Spleen (tissue), 7 donors: ENCODE results near the gene ROBO1.

ENCODE experiments used
- POLR2A ChIP-seq, 3 donors: fragments of 450-650 bp; IDR thresholded peaks; one replicate each; pipeline ENCODE4 v1.5.1; 2017; ENCODE audit warnings: antibody characterized with exemption in 3 of 3, mild to moderate bottlenecking in 1 of 3
- POLR2AphosphoS5 ChIP-seq, 3 donors: sonication (generic); formaldehyde crosslinking; IDR thresholded peaks; one replicate each; pipeline ENCODE4 v1.5.1; 2017; ENCODE audit warnings: antibody characterized with exemption in 3 of 3
- TF ChIP-seq, protein P1 (sequence below), 11 experiments: fragments of 200-600 bp in 7 of 11; fragments of 450-650 bp in 4 of 11; sonication (generic) in 4 of 11; IDR thresholded peaks in 8 of 11; conservative IDR thresholded peaks in 3 of 11; 1 replicate in 7 of 11; 2 replicates in 4 of 11; pipeline versions ENCODE4 v1.4.0 to v1.8.0; 2016 to 2021; ENCODE audit warnings: antibody characterized with exemption in 11 of 11, inconsistent platforms in 4 of 11, mild to moderate bottlenecking in 1 of 11
- donor health status: DM: no; HTN: no; CAD: no; lungs with moderate emphysema.
- donor health status: DM: no; HTN: no; CAD: no.
- donor health status: DM: no; HTN: no; CAD: no.

DNA sequence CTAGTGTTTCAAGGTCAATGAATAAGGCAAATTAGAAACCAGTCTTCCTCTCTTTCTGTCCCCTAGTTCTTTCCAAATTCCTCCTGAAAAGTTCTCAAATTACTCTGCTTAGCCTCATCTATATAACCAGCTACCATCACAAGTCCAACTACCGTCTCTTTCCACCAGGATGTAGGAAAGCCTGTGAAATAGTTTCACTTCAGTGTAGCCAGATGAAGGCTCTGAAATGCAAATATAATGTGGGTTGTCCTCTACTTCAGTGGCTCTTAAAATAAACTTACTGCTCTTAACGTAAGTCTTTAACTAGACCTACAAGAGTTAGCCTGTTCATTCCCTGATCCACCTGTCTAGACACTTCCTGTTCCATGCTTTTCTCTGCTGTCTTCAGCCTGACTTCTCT, 827.7 kb downstream of the ROBO1 start:
- no peak for TF ChIP-seq POLR2AphosphoS5 (IDR thresholded peaks at IDR 0.05)
- TF ChIP-seq, protein P1, sequence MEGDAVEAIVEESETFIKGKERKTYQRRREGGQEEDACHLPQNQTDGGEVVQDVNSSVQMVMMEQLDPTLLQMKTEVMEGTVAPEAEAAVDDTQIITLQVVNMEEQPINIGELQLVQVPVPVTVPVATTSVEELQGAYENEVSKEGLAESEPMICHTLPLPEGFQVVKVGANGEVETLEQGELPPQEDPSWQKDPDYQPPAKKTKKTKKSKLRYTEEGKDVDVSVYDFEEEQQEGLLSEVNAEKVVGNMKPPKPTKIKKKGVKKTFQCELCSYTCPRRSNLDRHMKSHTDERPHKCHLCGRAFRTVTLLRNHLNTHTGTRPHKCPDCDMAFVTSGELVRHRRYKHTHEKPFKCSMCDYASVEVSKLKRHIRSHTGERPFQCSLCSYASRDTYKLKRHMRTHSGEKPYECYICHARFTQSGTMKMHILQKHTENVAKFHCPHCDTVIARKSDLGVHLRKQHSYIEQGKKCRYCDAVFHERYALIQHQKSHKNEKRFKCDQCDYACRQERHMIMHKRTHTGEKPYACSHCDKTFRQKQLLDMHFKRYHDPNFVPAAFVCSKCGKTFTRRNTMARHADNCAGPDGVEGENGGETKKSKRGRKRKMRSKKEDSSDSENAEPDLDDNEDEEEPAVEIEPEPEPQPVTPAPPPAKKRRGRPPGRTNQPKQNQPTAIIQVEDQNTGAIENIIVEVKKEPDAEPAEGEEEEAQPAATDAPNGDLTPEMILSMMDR (IDR thresholded peaks at IDR 0.05 in 8 of 11, conservative IDR thresholded peaks at IDR 0.05 in 3 of 11), result no peak
- no peak for TF ChIP-seq POLR2A (IDR thresholded peaks at IDR 0.05)
